ENCODE data around the gene BLOC1S5.

- TF ChIP-seq CTCF (IDR thresholded peaks at IDR 0.05) = no peak
- TF ChIP-seq POLR2AphosphoS5 (IDR thresholded peaks at IDR 0.05; ENCODE audit: low read depth, low read length) = no peak
- no peak for TF ChIP-seq REST (IDR thresholded peaks at IDR 0.05; ENCODE audit: insufficient read depth in 1 of 2, low read depth in 2 of 2, low read length in 1 of 2)
These were observed 85.5 kb downstream of the BLOC1S5 start for GRCh38 chr6:7978736-7979135.
